H9 (cell line): ENCODE results near the gene BSPRY. TPM values are rescaled to one million over a fixed set of nuclear protein-coding genes. Genes with fewer than 3 reads are reported as not detected.
"Not testable (repeated sequence)": the region's sequence is repeated elsewhere in the genome, so short reads cannot be mapped to it uniquely, and the experiment has no call there.

Experiments
- DNase-seq: peaks from one replicate; pipeline ENCODE4 v3.0.0-alpha.2; 2017
- H2AFZ ChIP-seq: one replicate; pipeline ENCODE4 v1.6.1; 2013; ENCODE audit warnings: mild to moderate bottlenecking, low read length, control low read depth, moderate library complexity
- H2AK5ac ChIP-seq: 2 replicates; pipeline ENCODE4 v1.6.1; 2013; ENCODE audit warnings: low read length, control low read depth, mixed read lengths; ENCODE audit not compliant: insufficient read length
- H2BK120ac ChIP-seq: one replicate; pipeline ENCODE4 v1.6.1; 2013; ENCODE audit warnings: low read depth, mild to moderate bottlenecking, low read length, control low read depth, inconsistent platforms; ENCODE audit not compliant: poor library complexity, severe bottlenecking
- H2BK12ac ChIP-seq: 2 replicates; pipeline ENCODE4 v1.6.1; 2013; ENCODE audit warnings: low read length, control low read depth, mixed read lengths, low read depth; ENCODE audit not compliant: insufficient read length
- H2BK15ac ChIP-seq: 2 replicates; pipeline ENCODE4 v1.6.1; 2013; ENCODE audit warnings: low read depth, low read length, control low read depth
- H2BK20ac ChIP-seq: one replicate; pipeline ENCODE4 v1.6.1; 2013; ENCODE audit warnings: low read depth, mild to moderate bottlenecking, low read length, control low read depth, inconsistent platforms; ENCODE audit not compliant: poor library complexity, severe bottlenecking
- H2BK5ac ChIP-seq: 2 replicates; pipeline ENCODE4 v1.6.1; 2013; ENCODE audit warnings: low read length, control low read depth, mixed read lengths; ENCODE audit not compliant: insufficient read length
- H3K14ac ChIP-seq: 2 replicates; pipeline ENCODE4 v1.6.1; 2013; ENCODE audit warnings: low read length, control low read depth; ENCODE audit not compliant: insufficient read depth
- H3K18ac ChIP-seq: 2 replicates; pipeline ENCODE4 v1.6.1; 2013; ENCODE audit warnings: low read depth, mild to moderate bottlenecking, mixed read lengths, low read length, control low read depth; ENCODE audit not compliant: insufficient read length
- H3K23ac ChIP-seq: 2 replicates; pipeline ENCODE4 v1.6.1; 2013; ENCODE audit warnings: low read length, control low read depth, mixed read lengths, low read depth; ENCODE audit not compliant: insufficient read length
- H3K23me2 ChIP-seq: 2 replicates; pipeline ENCODE4 v1.6.1; 2013; ENCODE audit warnings: low read depth, mild to moderate bottlenecking, mixed read lengths, low read length, control low read depth; ENCODE audit not compliant: insufficient read length, poor library complexity, severe bottlenecking
- H3K27ac ChIP-seq: 2 replicates; pipeline ENCODE4 v1.5.1; 2013; ENCODE audit warnings: low read length, control low read depth, mixed read lengths, low read depth; ENCODE audit not compliant: insufficient read length
- H3K27me3 ChIP-seq: 2 replicates; pipeline ENCODE4 v1.6.1; 2013; ENCODE audit warnings: low read length, control low read depth, inconsistent platforms; ENCODE audit not compliant: insufficient read depth
- H3K4ac ChIP-seq: 2 replicates; pipeline ENCODE4 v1.6.1; 2013; ENCODE audit warnings: low read depth, mild to moderate bottlenecking, control low read depth, inconsistent platforms, low read length, moderate library complexity
- H3K4me1 ChIP-seq: 2 replicates; pipeline ENCODE4 v1.6.1; 2013; ENCODE audit warnings: low read length, control low read depth, inconsistent platforms; ENCODE audit not compliant: insufficient read depth
- H3K4me2 ChIP-seq: 2 replicates; pipeline ENCODE4 v1.6.1; 2013; ENCODE audit warnings: low read length, control low read depth, mixed read lengths; ENCODE audit not compliant: insufficient read length, insufficient read depth
- H3K56ac ChIP-seq: 2 replicates; pipeline ENCODE4 v1.6.1; 2013; ENCODE audit warnings: low read depth, mild to moderate bottlenecking, mixed read lengths, low read length, control low read depth; ENCODE audit not compliant: insufficient read length
- H3K79me1 ChIP-seq: 2 replicates; pipeline ENCODE4 v1.6.1; 2013; ENCODE audit warnings: low read depth, mild to moderate bottlenecking, moderate library complexity, low read length, control low read depth, inconsistent platforms; ENCODE audit not compliant: insufficient read depth, poor library complexity, severe bottlenecking
- H3K79me2 ChIP-seq: 2 replicates; pipeline ENCODE4 v1.6.1; 2013; ENCODE audit warnings: low read length, control low read depth, inconsistent platforms; ENCODE audit not compliant: insufficient read depth
- H3K9ac ChIP-seq: 2 replicates; pipeline ENCODE4 v1.6.1; 2013; ENCODE audit warnings: low read length, control low read depth, mixed read lengths; ENCODE audit not compliant: insufficient read length; ENCODE audit errors: extremely low read depth
- H3K9me3 ChIP-seq: one replicate; pipeline ENCODE4 v1.6.1; 2013; ENCODE audit warnings: low read depth, low read length, inconsistent platforms; ENCODE audit not compliant: control insufficient read depth
- H3T11ph ChIP-seq: one replicate; pipeline ENCODE4 v1.6.1; 2013; ENCODE audit warnings: mild to moderate bottlenecking, low read length, control low read depth, inconsistent platforms
- H4K20me1 ChIP-seq: one replicate; pipeline ENCODE4 v1.6.1; 2013; ENCODE audit not compliant: control insufficient read depth, insufficient read length, insufficient read depth
- H4K5ac ChIP-seq: 2 replicates; pipeline ENCODE4 v1.6.1; 2013; ENCODE audit warnings: low read depth, mild to moderate bottlenecking, mixed read lengths, low read length, control low read depth; ENCODE audit not compliant: insufficient read length
- H4K8ac ChIP-seq: replicated peaks from 2 replicates; pipeline ENCODE4 v1.6.1; 2013; ENCODE audit warnings: low read length, control low read depth, mixed read lengths, low read depth; ENCODE audit not compliant: insufficient read length
- H4K91ac ChIP-seq: 2 replicates; pipeline ENCODE4 v1.6.1; 2013; ENCODE audit warnings: low read depth, mild to moderate bottlenecking, moderate library complexity, mixed read lengths, low read length, control low read depth; ENCODE audit not compliant: insufficient read length
- H3K27ac Mint-ChIP-seq, 3 experiments: 2 replicates in 2 of 3; 3 replicates in 1 of 3; pipeline ENCODE4 v1.8.0; 2020 to 2021; ENCODE audit warnings: mixed read lengths in 3 of 3, mild to moderate bottlenecking in 1 of 3, moderate library complexity in 1 of 3
- H3K27me3 Mint-ChIP-seq: 2 replicates; pipeline ENCODE4 v1.8.0; 2021; ENCODE audit warnings: low read depth, mild to moderate bottlenecking, moderate library complexity, mixed read lengths
- H3K36me3 Mint-ChIP-seq, 3 experiments: 2 replicates in 2 of 3; 3 replicates in 1 of 3; pipeline ENCODE4 v1.8.0; 2020 to 2021; ENCODE audit warnings: low read depth in 3 of 3, mixed read lengths in 3 of 3; ENCODE audit not compliant: insufficient read depth in 1 of 3
- H3K4me1 Mint-ChIP-seq, 2 experiments: 2 replicates each; pipeline ENCODE4 v1.8.0; 2020; ENCODE audit warnings: mixed read lengths in 2 of 2
- H3K4me3 Mint-ChIP-seq, 2 experiments: 2 replicates in 1 of 2; 3 replicates in 1 of 2; pipeline ENCODE4 v1.8.0; 2020 to 2021; ENCODE audit warnings: mild to moderate bottlenecking in 2 of 2, mixed read lengths in 2 of 2, moderate library complexity in 1 of 2
- H3K9me3 Mint-ChIP-seq, 2 experiments: 2 replicates in 1 of 2; 3 replicates in 1 of 2; pipeline ENCODE4 v1.8.0; 2020; ENCODE audit warnings: mild to moderate bottlenecking in 2 of 2, mixed read lengths in 2 of 2, moderate library complexity in 1 of 2
- WGBS: extraction: QIAGEN DNeasy Blood & Tissue Kit; methylation state at CpG from one replicate; pipeline ENCODE4 v1.1.7; 2013; ENCODE audit warnings: missing lambda C conversion rate, low lambda C conversion rate, mixed read lengths; ENCODE audit not compliant: insufficient read length; ENCODE audit errors: extremely low coverage; 5-methylcytosine and 5-hydroxymethylcytosine counted together
- total RNA-seq: library from RNA; stranded (reverse); gene quantifications from 2 replicates; pipeline ENCODE4 v1.2.1, GENCODE V29; 2021

Gene BSPRY
- total RNA-seq, 1 experiment from 2014 or later, result 4.5 TPM

GRCh38 chr9:113379829-113380210 lies 30.5 kb downstream of the BSPRY start:
- H2BK20ac ChIP-seq, H3T11ph ChIP-seq, H3K9ac ChIP-seq, H3K4me3 Mint-ChIP-seq, H3K4ac ChIP-seq, H3K4me2 ChIP-seq, H2AFZ ChIP-seq, H3K23me2 ChIP-seq, H2BK5ac ChIP-seq, H3K79me2 ChIP-seq, H3K79me1 ChIP-seq, H3K27ac Mint-ChIP-seq, H3K4me1 ChIP-seq, H2BK120ac ChIP-seq, H3K9me3 Mint-ChIP-seq, H3K27me3 Mint-ChIP-seq, H2BK12ac ChIP-seq, H3K27ac ChIP-seq, H2BK15ac ChIP-seq, H3K14ac ChIP-seq, H3K56ac ChIP-seq, H3K23ac ChIP-seq, H3K18ac ChIP-seq, H4K20me1 ChIP-seq, H3K9me3 ChIP-seq, H3K27me3 ChIP-seq, H4K5ac ChIP-seq, H3K36me3 Mint-ChIP-seq, H2AK5ac ChIP-seq, DNase-seq, H4K8ac ChIP-seq, H4K91ac ChIP-seq: not testable (repeated sequence)
- peaks cover 3 to 18% of the 10 kb centered on the region in 2 experiments for H3K4me1 Mint-ChIP-seq
- WGBS, result no CpG with 5 or more reads among the region's 2 CpGs
